T-helper 1 cell treated with Interleukin-12 subunit alpha and Interleukin-12 subunit beta and Interleukin-4 antibody, amounts not matched to agents 30 μg/mL and 1 μg/mL, for 36 hours (primary cell): ENCODE measurements around the gene GSN.
A peak's percentile ranks its signal among the peaks of the same experiment; 100 is the strongest.

ENCODE experiments used
- H3K27ac Mint-ChIP-seq: one replicate; pipeline ENCODE4 v1.8.0; 2021; ENCODE audit warnings: mild to moderate bottlenecking, mixed read lengths
- H3K27me3 Mint-ChIP-seq: one replicate; pipeline ENCODE4 v1.8.0; 2021; ENCODE audit warnings: low read depth, mixed read lengths
- H3K36me3 Mint-ChIP-seq: one replicate; pipeline ENCODE4 v1.8.0; 2021; ENCODE audit warnings: low read depth, mixed read lengths
- H3K4me1 Mint-ChIP-seq: one replicate; pipeline ENCODE4 v1.8.0; 2021; ENCODE audit warnings: low read depth, mixed read lengths
- H3K4me3 Mint-ChIP-seq: one replicate; pipeline ENCODE4 v1.8.0; 2021; ENCODE audit warnings: mild to moderate bottlenecking, moderate library complexity, mixed read lengths
- H3K9me3 Mint-ChIP-seq: one replicate; pipeline ENCODE4 v1.8.0; 2021; ENCODE audit warnings: mixed read lengths

GSN gene

DNA sequence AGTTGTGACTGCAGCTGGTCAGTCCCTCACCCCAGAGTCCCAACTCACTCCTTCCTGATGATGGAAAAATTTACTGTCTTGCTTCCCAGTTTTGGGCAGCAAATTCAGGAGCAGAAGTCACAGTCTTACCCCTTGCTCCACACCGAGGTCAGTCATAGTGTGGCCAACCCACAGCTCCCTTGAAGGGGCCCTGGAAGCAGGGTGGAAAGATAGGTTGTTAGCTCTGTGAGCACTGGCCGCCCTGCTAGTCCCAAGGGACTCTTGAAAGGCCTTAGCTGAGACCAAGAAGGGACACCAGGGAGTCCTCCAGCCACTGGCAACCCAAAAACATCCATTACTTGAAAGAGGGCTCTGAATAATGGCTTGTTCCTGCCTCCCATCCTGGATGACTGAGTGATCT is 40.0 kb downstream of the GSN start:
- Mint-ChIP-seq H3K36me3 (no peaks in the 10 kb centered on the region), H3K4me1 (no peaks in the 10 kb centered on the region), H3K27ac (no peak overlapping the region), H3K27me3 (no peaks in the 10 kb centered on the region), H3K4me3 (no peak overlapping the region), H3K9me3 (no peaks in the 10 kb centered on the region)

DNA sequence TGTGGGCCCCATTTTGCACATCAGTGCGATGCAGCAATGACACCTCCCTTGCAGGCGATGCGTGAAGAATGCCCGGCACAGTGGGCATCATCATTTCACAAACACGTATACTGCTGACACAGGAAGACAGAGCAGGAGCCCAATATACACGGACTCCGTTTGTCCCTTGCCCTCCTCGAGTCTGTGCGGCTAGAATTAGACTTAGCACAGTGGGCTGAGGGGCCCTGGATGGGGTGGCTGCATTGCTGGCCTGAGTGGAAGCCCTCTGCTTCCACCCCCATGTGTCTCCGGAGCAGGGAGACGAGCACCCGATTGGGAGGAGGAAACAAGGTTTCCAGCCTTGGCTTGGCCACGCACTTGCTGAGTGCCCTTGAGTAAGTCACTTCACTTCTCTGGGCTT is 40.8 kb downstream of the GSN start:
- Mint-ChIP-seq H3K9me3 (no peaks in the 10 kb centered on the region), H3K27ac (no peak overlapping the region), H3K4me3 (no peak overlapping the region), H3K36me3 (no peaks in the 10 kb centered on the region), H3K4me1 (no peaks in the 10 kb centered on the region), H3K27me3 (no peaks in the 10 kb centered on the region)

- H3K27ac Mint-ChIP-seq, result no peak overlapping the region
- H3K4me1 Mint-ChIP-seq, result no peaks in the 10 kb centered on the region
- no peak overlapping the region for H3K4me3 Mint-ChIP-seq
- no peaks in the 10 kb centered on the region for H3K27me3 Mint-ChIP-seq
- no peaks in the 10 kb centered on the region for H3K9me3 Mint-ChIP-seq
- no peaks in the 10 kb centered on the region for H3K36me3 Mint-ChIP-seq
Measured at GRCh38 chr9:121309171-121309570, 41.2 kb downstream of the GSN start.

GRCh38 chr9:121309833-121310425 is 42.0 kb downstream of the GSN start:
- no peaks in the 10 kb centered on the region for H3K9me3 Mint-ChIP-seq
- no peak overlapping the region for H3K27ac Mint-ChIP-seq
- H3K27me3 Mint-ChIP-seq, result no peaks in the 10 kb centered on the region
- no peaks in the 10 kb centered on the region for H3K4me1 Mint-ChIP-seq
- no peak overlapping the region for H3K4me3 Mint-ChIP-seq
- H3K36me3 Mint-ChIP-seq, result no peaks in the 10 kb centered on the region

DNA sequence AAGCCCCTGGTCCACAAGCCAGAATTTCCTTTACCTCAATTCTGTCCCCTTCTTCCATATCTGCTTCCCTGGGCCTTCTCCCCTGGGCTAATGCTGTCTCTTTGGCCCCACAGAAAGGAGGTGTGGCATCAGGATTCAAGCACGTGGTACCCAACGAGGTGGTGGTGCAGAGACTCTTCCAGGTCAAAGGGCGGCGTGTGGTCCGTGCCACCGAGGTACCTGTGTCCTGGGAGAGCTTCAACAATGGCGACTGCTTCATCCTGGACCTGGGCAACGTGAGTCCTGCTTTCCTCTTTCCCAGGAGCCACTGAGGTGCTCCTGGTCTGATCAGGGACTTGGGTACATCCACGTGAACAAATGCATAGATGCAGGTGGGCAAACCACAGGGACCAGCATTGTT is 42.6 kb downstream of the GSN start:
- H3K27me3 Mint-ChIP-seq, result no peaks in the 10 kb centered on the region
- no peak overlapping the region for H3K27ac Mint-ChIP-seq
- H3K9me3 Mint-ChIP-seq, result no peaks in the 10 kb centered on the region
- no peak overlapping the region for H3K4me3 Mint-ChIP-seq
- H3K4me1 Mint-ChIP-seq, result no peaks in the 10 kb centered on the region
- H3K36me3 Mint-ChIP-seq, result no peaks in the 10 kb centered on the region

DNA sequence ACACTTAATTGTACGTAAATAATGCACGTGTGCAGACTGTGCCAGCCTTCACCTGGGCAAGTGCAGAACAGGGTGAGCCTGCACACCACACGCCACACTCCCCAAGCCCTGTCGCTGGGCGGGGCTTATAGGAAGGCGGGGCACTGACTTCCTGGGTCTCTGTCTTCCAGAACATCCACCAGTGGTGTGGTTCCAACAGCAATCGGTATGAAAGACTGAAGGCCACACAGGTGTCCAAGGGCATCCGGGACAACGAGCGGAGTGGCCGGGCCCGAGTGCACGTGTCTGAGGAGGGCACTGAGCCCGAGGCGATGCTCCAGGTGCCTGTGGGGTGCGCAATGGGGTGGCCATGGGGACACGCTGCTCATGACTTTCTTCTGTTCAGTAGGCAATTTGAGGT is 44.2 kb downstream of the GSN start:
- H3K4me3 Mint-ChIP-seq, result no peak overlapping the region
- H3K4me1 Mint-ChIP-seq, result no peaks in the 10 kb centered on the region
- no peaks in the 10 kb centered on the region for H3K9me3 Mint-ChIP-seq
- no peaks in the 10 kb centered on the region for H3K27me3 Mint-ChIP-seq
- H3K36me3 Mint-ChIP-seq, result no peaks in the 10 kb centered on the region
- H3K27ac Mint-ChIP-seq, result no peak overlapping the region

- Mint-ChIP-seq H3K27me3 (no peaks in the 10 kb centered on the region), H3K9me3 (no peaks in the 10 kb centered on the region), H3K4me3 (no peak overlapping the region), H3K4me1 (no peaks in the 10 kb centered on the region), H3K36me3 (no peaks in the 10 kb centered on the region), H3K27ac (no peak overlapping the region)
Measured at GRCh38 chr9:121313458-121314152, 45.6 kb downstream of the GSN start.

DNA sequence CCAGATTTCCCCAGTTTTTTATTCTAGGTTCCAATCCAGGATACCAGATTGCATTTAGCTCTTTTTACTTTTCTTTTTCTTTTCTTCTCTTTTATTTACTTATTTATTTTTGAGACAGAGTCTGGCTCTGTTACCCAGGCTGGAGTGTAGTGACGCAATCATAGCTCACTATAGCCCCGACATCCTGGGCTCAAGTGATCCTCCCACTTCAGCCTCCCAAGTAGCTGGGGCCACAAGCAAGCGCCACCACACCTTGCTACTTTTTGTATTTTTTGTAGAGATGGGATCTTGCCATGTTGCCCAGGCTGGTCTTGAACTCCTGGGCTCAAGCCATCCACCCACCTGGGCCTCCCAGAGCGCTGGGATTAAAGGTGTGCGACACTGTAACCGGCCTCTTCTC is 48.4 kb downstream of the GSN start:
- no peak overlapping the region for H3K4me3 Mint-ChIP-seq
- no peak overlapping the region for H3K27ac Mint-ChIP-seq
- H3K27me3 Mint-ChIP-seq, result no peaks in the 10 kb centered on the region
- no peaks in the 10 kb centered on the region for H3K9me3 Mint-ChIP-seq
- peaks cover 12% of the 10 kb centered on the region for H3K4me1 Mint-ChIP-seq
- H3K36me3 Mint-ChIP-seq, result no peaks in the 10 kb centered on the region

- H3K36me3 Mint-ChIP-seq, result no peaks in the 10 kb centered on the region
- H3K9me3 Mint-ChIP-seq, result no peaks in the 10 kb centered on the region
- H3K4me3 Mint-ChIP-seq, result no peak overlapping the region
- H3K4me1 Mint-ChIP-seq, result peaks cover 15% of the 10 kb centered on the region
- no peaks in the 10 kb centered on the region for H3K27me3 Mint-ChIP-seq
- no peak overlapping the region for H3K27ac Mint-ChIP-seq
Measured at GRCh38 chr9:121316852-121317373, 49.0 kb downstream of the GSN start.

- H3K27ac Mint-ChIP-seq, result no peak overlapping the region
- H3K36me3 Mint-ChIP-seq, result peaks cover 2% of the 10 kb centered on the region
- no peaks in the 10 kb centered on the region for H3K9me3 Mint-ChIP-seq
- no peaks in the 10 kb centered on the region for H3K27me3 Mint-ChIP-seq
- H3K4me3 Mint-ChIP-seq, result no peak overlapping the region
- H3K4me1 Mint-ChIP-seq, result peaks cover 24% of the 10 kb centered on the region
Measured at GRCh38 chr9:121317737-121318630, 50.0 kb downstream of the GSN start.

GRCh38 chr9:121318631-121319382 is 50.8 kb downstream of the GSN start:
- H3K27ac Mint-ChIP-seq, result no peak overlapping the region
- H3K4me3 Mint-ChIP-seq, result no peak overlapping the region
- no peaks in the 10 kb centered on the region for H3K27me3 Mint-ChIP-seq
- H3K36me3 Mint-ChIP-seq, result peaks cover 2% of the 10 kb centered on the region
- H3K4me1 Mint-ChIP-seq, result peaks cover 25% of the 10 kb centered on the region
- H3K9me3 Mint-ChIP-seq, result no peaks in the 10 kb centered on the region

GRCh38 chr9:121319383-121319780 is 51.4 kb downstream of the GSN start:
- Mint-ChIP-seq H3K36me3 (peaks cover 2% of the 10 kb centered on the region), H3K27ac (no peak overlapping the region), H3K9me3 (no peaks in the 10 kb centered on the region), H3K4me1 (peaks cover 25% of the 10 kb centered on the region), H3K27me3 (no peaks in the 10 kb centered on the region), H3K4me3 (no peak overlapping the region)

DNA sequence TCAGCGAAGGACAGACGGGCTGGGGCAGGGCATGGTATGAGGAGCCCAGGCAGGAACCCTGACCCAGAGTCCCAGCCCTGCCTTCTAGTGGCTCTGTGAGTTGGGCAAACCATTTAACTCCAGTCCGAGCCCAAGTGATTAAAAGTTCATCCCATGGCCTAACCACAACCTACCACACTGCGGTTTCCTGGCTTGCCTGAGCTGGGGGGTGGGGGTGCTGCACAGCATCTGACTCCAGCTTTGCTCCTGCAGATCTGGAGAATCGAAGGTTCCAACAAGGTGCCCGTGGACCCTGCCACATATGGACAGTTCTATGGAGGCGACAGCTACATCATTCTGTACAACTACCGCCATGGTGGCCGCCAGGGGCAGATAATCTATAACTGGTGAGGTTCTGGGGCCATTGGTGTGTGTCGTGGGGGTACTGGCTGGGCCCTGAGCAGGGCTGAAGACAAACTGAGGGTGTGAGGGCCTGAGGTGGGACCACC is 53.1 kb downstream of the GSN start:
- H3K27me3 Mint-ChIP-seq, result no peaks in the 10 kb centered on the region
- no peak overlapping the region for H3K27ac Mint-ChIP-seq
- peaks cover 2% of the 10 kb centered on the region for H3K36me3 Mint-ChIP-seq
- H3K4me1 Mint-ChIP-seq, result peaks cover 32% of the 10 kb centered on the region
- H3K4me3 Mint-ChIP-seq, result no peak overlapping the region
- H3K9me3 Mint-ChIP-seq, result no peaks in the 10 kb centered on the region

DNA sequence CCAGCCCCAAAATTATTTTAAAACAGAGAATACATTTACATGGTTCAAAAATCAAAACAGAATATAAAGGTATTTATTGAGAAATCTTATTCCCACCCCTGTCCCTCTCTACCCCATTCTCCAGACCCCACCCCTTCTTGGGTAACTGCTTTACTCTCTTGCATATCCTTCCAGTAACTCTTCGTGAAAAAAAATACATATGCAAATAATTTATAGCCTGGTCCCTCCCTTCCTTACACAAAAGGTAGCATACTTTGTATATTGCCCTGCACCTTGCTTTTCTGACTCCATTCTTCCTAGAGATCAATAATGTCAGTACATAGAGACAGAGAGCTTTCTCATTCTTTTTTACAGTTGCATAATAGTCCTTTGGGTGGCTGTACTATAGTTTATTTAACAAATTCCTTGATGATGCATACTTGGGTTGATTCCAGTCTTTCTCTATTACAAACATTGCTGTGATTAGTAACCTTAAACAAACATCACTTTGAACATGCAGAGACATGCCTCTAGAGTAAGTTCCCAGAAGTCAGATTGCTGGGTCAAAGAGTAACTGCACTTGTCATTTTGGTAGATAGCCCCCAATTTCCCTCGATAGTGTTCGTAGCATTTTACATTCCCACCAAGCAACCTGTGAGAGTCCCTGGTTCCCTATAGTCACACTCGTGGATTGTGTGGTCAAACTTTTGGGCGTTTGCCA is 54.2 kb downstream of the GSN start:
- Mint-ChIP-seq H3K27ac (peak overlapping the region; percentile 13), H3K4me3 (no peak overlapping the region), H3K4me1 (peaks cover 32% of the 10 kb centered on the region), H3K9me3 (no peaks in the 10 kb centered on the region), H3K27me3 (no peaks in the 10 kb centered on the region), H3K36me3 (peaks cover 2% of the 10 kb centered on the region)
